Measurements from ENCODE around the gene PDE9A.

Gene PDE9A

GRCh38 chr21:42758721-42759593 is 105.5 kb downstream of the PDE9A start:
- no peak for DNase-seq (ENCODE audit: low read depth)

- DNase-seq (ENCODE audit: low read depth): no peak
Measured at GRCh38 chr21:42759594-42759927, 106.1 kb downstream of the PDE9A start.

- no peak for DNase-seq (ENCODE audit: low read depth)
Measured at GRCh38 chr21:42760361-42760950, 107.0 kb downstream of the PDE9A start.

- no peak for DNase-seq (ENCODE audit: low read depth)
Measured at GRCh38 chr21:42760951-42761751, 107.7 kb downstream of the PDE9A start.

GRCh38 chr21:42761776-42762335 is 108.4 kb downstream of the PDE9A start:
- no peak for DNase-seq (ENCODE audit: low read depth)

GRCh38 chr21:42763581-42764442 is 110.4 kb downstream of the PDE9A start:
- no peak for DNase-seq (ENCODE audit: low read depth)

- DNase-seq (ENCODE audit: low read depth): no peak
Measured at GRCh38 chr21:42764443-42764760, 111.0 kb downstream of the PDE9A start.

- DNase-seq (ENCODE audit: low read depth): no peak
Measured at GRCh38 chr21:42764883-42765282, 111.5 kb downstream of the PDE9A start.

- DNase-seq (ENCODE audit: low read depth): no peak
Measured at GRCh38 chr21:42765656-42766055, 112.2 kb downstream of the PDE9A start.

GRCh38 chr21:42766739-42767560 is 113.5 kb downstream of the PDE9A start:
- no peak for DNase-seq (ENCODE audit: low read depth)

GRCh38 chr21:42767561-42767835 is 114.1 kb downstream of the PDE9A start:
- DNase-seq (ENCODE audit: low read depth): no peak

GRCh38 chr21:42768324-42769121 is 115.1 kb downstream of the PDE9A start:
- no peak for DNase-seq (ENCODE audit: low read depth)

- no peak for DNase-seq (ENCODE audit: low read depth)
Measured at GRCh38 chr21:42769183-42769819, 115.9 kb downstream of the PDE9A start.

GRCh38 chr21:42769820-42770716 is 116.6 kb downstream of the PDE9A start:
- DNase-seq (ENCODE audit: low read depth): no peak

- no peak for DNase-seq (ENCODE audit: low read depth)
Measured at GRCh38 chr21:42770717-42771502, 117.5 kb downstream of the PDE9A start.

GRCh38 chr21:42771503-42771805 is 118.0 kb downstream of the PDE9A start:
- DNase-seq (ENCODE audit: low read depth): no peak

- DNase-seq (ENCODE audit: low read depth): no peak
Measured at GRCh38 chr21:42775123-42775522, 121.7 kb downstream of the PDE9A start.

GRCh38 chr21:42775891-42776290 is 122.5 kb downstream of the PDE9A start:
- DNase-seq (ENCODE audit: low read depth): no peak

Data from amniotic epithelial cell (primary cell).